HepG2 (cell line): ENCODE results near the gene PPA1. TPM values are rescaled to one million over a fixed set of nuclear protein-coding genes. Genes with fewer than 3 reads are reported as not detected.
A peak's percentile ranks its signal among the peaks of the same experiment; 100 is the strongest.
"Not testable (repeated sequence)": the region's sequence is repeated elsewhere in the genome, so short reads cannot be mapped to it uniquely, and the experiment has no call there.

Experiments
- ATAC-seq: fragments of 200-7000 bp; cut with Tn5 transposase; 3 replicates; pipeline ENCODE4 v1.9.1; 2020; ENCODE audit warnings: mild to moderate bottlenecking, moderate library complexity
- BruUV-seq: library from RNA; stranded (reverse); fragments of 400-500 nt; replicated peaks from 2 replicates; lab custom pipeline; 2021; lab: Mats Ljungman, UMichigan
- CTCF ChIA-PET: fragments of 300-600 bp; formaldehyde crosslinking; extraction: SDS; loops from one replicate; lab custom pipeline; 2021; ENCODE audit warnings: low total read pairs, inconsistent platforms, low intra/inter-chr PET ratio; lab: Yijun Ruan, JAX
- POLR2A ChIA-PET: fragments of 350-600 bp; sonication (Branson Sonifier 250); formaldehyde crosslinking; loops from one replicate; lab custom pipeline; 2020; ENCODE audit warnings: antibody characterized with exemption, inconsistent platforms; lab: Yijun Ruan, JAX
- DNase-seq: peaks from one replicate; pipeline ENCODE4 v3.0.0-alpha.2; 2015; ENCODE audit warnings: low spot score
- FAIRE-seq: peaks from 3 replicates; lab custom pipeline; 2011; peaks lifted over from hg19 to GRCh38; lab: Jason Lieb, UNC
- H2AFZ ChIP-seq: one replicate; pipeline ENCODE4 v1.6.1; 2011; ENCODE audit warnings: low read length, inconsistent platforms
- H3K27ac ChIP-seq: fragments of 300-600 bp; 3 replicates; pipeline ENCODE4 v1.8.0; 2011; ENCODE audit warnings: mixed run types, mild to moderate bottlenecking, mixed read lengths, low read length, inconsistent platforms; ENCODE audit not compliant: insufficient read depth; ENCODE audit errors: extremely low read length
- H3K27me3 ChIP-seq, 2 experiments: fragments of 200-600 bp in 1 of 2; 2 replicates in 1 of 2; 3 replicates in 1 of 2; pipeline versions ENCODE4 v1.6.0 to v1.8.0; 2011; ENCODE audit warnings: low read length in 2 of 2, mild to moderate bottlenecking in 2 of 2, moderate library complexity in 2 of 2, inconsistent platforms in 1 of 2; ENCODE audit not compliant: insufficient read depth in 2 of 2, control insufficient read depth in 1 of 2
- H3K36me3 ChIP-seq, 2 experiments: fragments of 200-600 bp in 1 of 2; replicated peaks in 1 of 2; 2 replicates in 1 of 2; 3 replicates in 1 of 2; pipeline versions ENCODE4 v1.5.1 to v1.8.0; 2011; ENCODE audit warnings: low read length in 2 of 2, inconsistent platforms in 1 of 2; ENCODE audit not compliant: insufficient read depth in 2 of 2, control insufficient read depth in 1 of 2
- H3K4me1 ChIP-seq: 2 replicates; pipeline ENCODE4 v1.5.1; 2012; ENCODE audit warnings: low read length, inconsistent platforms; ENCODE audit not compliant: insufficient read depth
- H3K4me2 ChIP-seq: 2 replicates; pipeline ENCODE4 v1.6.0; 2011; ENCODE audit warnings: low read depth, low read length, inconsistent platforms
- H3K4me3 ChIP-seq, 3 experiments: fragments of 200-600 bp in 1 of 3; sonication (generic), shearing (Covaris generic) in 1 of 3; replicated peaks in 1 of 3; 2 replicates each; pipeline ENCODE4 v1.5.1; 2011 to 2016; ENCODE audit warnings: low read length in 3 of 3, inconsistent platforms in 2 of 3, low read depth in 2 of 3, mild to moderate bottlenecking in 2 of 3, control low read depth in 1 of 3, mixed read lengths in 1 of 3; ENCODE audit not compliant: insufficient read depth in 1 of 3
- H3K79me2 ChIP-seq: one replicate; pipeline ENCODE4 v1.6.1; 2011; ENCODE audit warnings: low read length, inconsistent platforms; ENCODE audit not compliant: insufficient read depth
- H3K9ac ChIP-seq: 2 replicates; pipeline ENCODE4 v1.6.0; 2011; ENCODE audit warnings: mild to moderate bottlenecking, low read depth, low read length, inconsistent platforms; ENCODE audit not compliant: insufficient read depth
- H3K9me3 ChIP-seq: 2 replicates; pipeline ENCODE4 v1.5.1; 2012; ENCODE audit warnings: mild to moderate bottlenecking, low read length
- H4K20me1 ChIP-seq: 2 replicates; pipeline ENCODE4 v1.6.0; 2011; ENCODE audit warnings: inconsistent platforms, mild to moderate bottlenecking, low read length, moderate library complexity; ENCODE audit not compliant: insufficient read depth
- CEBPB ChIP-seq: IDR thresholded peaks from 2 replicates; pipeline ENCODE4 v1.6.1; 2011; ENCODE audit warnings: low read depth, low read length, improper control_type of control experiment, borderline replicate concordance
- CEBPG ChIP-seq: IDR thresholded peaks from 2 replicates; pipeline ENCODE4 v1.6.1; 2016
- STAT6 ChIP-seq: sonication (generic); formaldehyde crosslinking; IDR thresholded peaks from 2 replicates; pipeline ENCODE4 v1.4.0; 2020; ENCODE audit warnings: missing genetic modification reagents, mild to moderate bottlenecking, borderline replicate concordance
- WGBS: methylation state at CpG from one replicate; pipeline ENCODE4 v1.1.6; 2017; ENCODE audit warnings: low lambda C conversion rate; 5-methylcytosine and 5-hydroxymethylcytosine counted together
- in situ Hi-C: cut with HindIII; loops from 2 replicates; pipeline ENCODE4 v1.10.0; 2017; ENCODE audit warnings: low pct_unique_long_range_greater_than_20kb; ENCODE audit not compliant: extremely low pct_ligation_motif_present
- intact Hi-C: fragments of 100-400 bp; cut with micrococcal nuclease; formaldehyde crosslinking; loops from one replicate; pipeline ENCODE4 v1.10.0; 2022; ENCODE audit not compliant: unreplicated experiment
- polyA plus RNA-seq, 8 experiments: library from polyadenylated mRNA; depleted of rRNA in 3 of 8; stranded (reverse) in 7 of 8; unstranded in 1 of 8; fragments of >200 nt; fragmentation: Illumina TruSeq in 4 of 8; extraction: Trizol in 4 of 8; gene quantifications; 2 replicates each; pipeline versions ENCODE4 v1.2.1 to v1.2.3, GENCODE V29; 2011 to 2016; ENCODE audit warnings: low read depth in 4 of 8, missing spikeins in 1 of 8, mixed read lengths in 1 of 8; ENCODE audit not compliant: insufficient read depth in 1 of 8
- total RNA-seq, 5 experiments: library from RNA; depleted of rRNA; stranded (reverse); fragments of >200 nt; fragmentation: Illumina TruSeq; extraction: Trizol; gene quantifications; 2 replicates each; pipeline ENCODE4 v1.2.3, GENCODE V29; 2016; ENCODE audit warnings: low read depth in 1 of 5
- TF ChIP-seq, protein P1 (sequence below): sonication (generic); formaldehyde crosslinking; IDR thresholded peaks from 2 replicates; pipeline ENCODE4 v1.4.0; 2020; ENCODE audit warnings: missing genetic modification reagents

The PPA1 gene
- total and polyA plus RNA-seq, 2 of the 13 experiments (the other 11 are each of a cell fraction or from before 2014, with no cell fraction given), result 136 to 250 TPM

DNA sequence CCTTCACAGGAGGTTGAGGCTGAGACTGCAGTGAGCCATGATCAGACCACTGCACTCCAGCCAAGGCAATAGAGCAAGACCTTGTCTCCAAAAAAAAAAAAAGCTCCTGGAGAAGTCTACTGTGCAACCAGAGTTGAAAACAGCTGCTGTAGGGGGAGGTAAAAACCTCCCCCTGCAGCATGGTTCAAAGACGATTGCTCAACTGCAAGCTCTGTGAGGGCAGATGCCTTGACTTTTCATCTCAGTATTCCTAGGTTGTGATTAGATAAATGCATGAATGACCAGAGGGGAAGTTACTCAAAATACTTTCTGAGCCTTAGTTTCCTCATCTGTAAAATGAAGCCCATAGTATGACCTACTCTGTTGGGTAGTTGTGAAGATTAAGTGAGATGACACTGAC is 25.0 kb upstream of the PPA1 start:
- no peak for ATAC-seq
- Histone ChIP-seq H3K27me3 (peaks cover 0 to 23% of the 10 kb centered on the region in 2 experiments; a peak in 4 of 5 replicates), H3K4me2 (no peak overlapping the region), H3K9me3 (peaks cover 9% of the 10 kb centered on the region), H2AFZ (no peak overlapping the region), H3K27ac (no peak overlapping the region), H3K4me1 (peaks cover 63% of the 10 kb centered on the region), H3K79me2 (no peaks in the 10 kb centered on the region), H3K36me3 (no peaks in the 10 kb centered on the region), H4K20me1 (no peaks in the 10 kb centered on the region), H3K4me3 (no peak overlapping the region), H3K9ac (no peak overlapping the region)
- no peak for DNase-seq
- TF ChIP-seq, protein P1, sequence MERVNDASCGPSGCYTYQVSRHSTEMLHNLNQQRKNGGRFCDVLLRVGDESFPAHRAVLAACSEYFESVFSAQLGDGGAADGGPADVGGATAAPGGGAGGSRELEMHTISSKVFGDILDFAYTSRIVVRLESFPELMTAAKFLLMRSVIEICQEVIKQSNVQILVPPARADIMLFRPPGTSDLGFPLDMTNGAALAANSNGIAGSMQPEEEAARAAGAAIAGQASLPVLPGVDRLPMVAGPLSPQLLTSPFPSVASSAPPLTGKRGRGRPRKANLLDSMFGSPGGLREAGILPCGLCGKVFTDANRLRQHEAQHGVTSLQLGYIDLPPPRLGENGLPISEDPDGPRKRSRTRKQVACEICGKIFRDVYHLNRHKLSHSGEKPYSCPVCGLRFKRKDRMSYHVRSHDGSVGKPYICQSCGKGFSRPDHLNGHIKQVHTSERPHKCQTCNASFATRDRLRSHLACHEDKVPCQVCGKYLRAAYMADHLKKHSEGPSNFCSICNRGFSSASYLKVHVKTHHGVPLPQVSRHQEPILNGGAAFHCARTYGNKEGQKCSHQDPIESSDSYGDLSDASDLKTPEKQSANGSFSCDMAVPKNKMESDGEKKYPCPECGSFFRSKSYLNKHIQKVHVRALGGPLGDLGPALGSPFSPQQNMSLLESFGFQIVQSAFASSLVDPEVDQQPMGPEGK (CRISPR knock-in tag), result 0 out of 2 replicates have a peak, but pooled peaks have one; percentile 18
- no peak for TF ChIP-seq STAT6
- 0 out of 2 replicates have a peak, but pooled peaks have one; percentile 16 for TF ChIP-seq CEBPB
- TF ChIP-seq CEBPG (CRISPR knock-in tag), result peak; percentile 60
- ChIA-PET POLR2A (interaction anchor here (0.8 to 1.0 kb wide), 2 partner anchors 25 to 26 kb away, joined by 3 to 4 read pairs; partner anchors contain the start of gene PPA1), CTCF (no interaction called here)
- 0% methylated on average over 1 of the region's 1 CpG for WGBS
- intact Hi-C loops (no loop called here), in situ Hi-C loops (no loop called here)
- no TSS peak for BruUV-seq
- no peak for FAIRE-seq

GRCh38 chr10:70257816-70258215 is 24.6 kb upstream of the PPA1 start:
- POLR2A ChIA-PET, result interaction anchor here (0.8 kb wide), 1 partner anchor 24 kb away, joined by 3 read pairs; the partner anchor contains the start of gene PPA1
- H4K20me1 ChIP-seq, H3K9me3 ChIP-seq, H3K36me3 ChIP-seq, H3K9ac ChIP-seq, intact Hi-C loops, in situ Hi-C loops, H3K4me3 ChIP-seq, CTCF ChIA-PET, H3K79me2 ChIP-seq, DNase-seq, BruUV-seq, H3K27ac ChIP-seq, FAIRE-seq, H2AFZ ChIP-seq, ATAC-seq: not testable (repeated sequence)
- Histone ChIP-seq H3K27me3 (peaks cover 0 to 27% of the 10 kb centered on the region in 2 experiments; a peak in 3 of 5 replicates), H3K4me2 (peak overlapping the region; percentile 26; the same call in 1 of the 2 replicates), H3K4me1 (peaks cover 64% of the 10 kb centered on the region)
- 30% methylated on average over 8 of the region's 8 CpGs for WGBS
